22Rv1 (cell line): ENCODE results near the gene HS2ST1.
A peak's percentile ranks its signal among the peaks of the same experiment; 100 is the strongest.

Experiments
- CTCF ChIP-seq: fragments of 450-650 bp; IDR thresholded peaks from 2 replicates; pipeline ENCODE4 v1.5.1; 2017; ENCODE audit warnings: mild to moderate bottlenecking
- ZFX ChIP-seq: fragments of 450-650 bp; IDR thresholded peaks from 2 replicates; pipeline ENCODE4 v1.6.1; 2017; ENCODE audit warnings: antibody characterized with exemption, borderline replicate concordance

- TF ChIP-seq CTCF: peak; percentile 91
- no peak for TF ChIP-seq ZFX
These were observed 217.4 kb downstream of the HS2ST1 start for GRCh38 chr1:87131809-87132283.
